Nephron (organoid): ENCODE results near the gene CERS1.

Experiments used
- H3K27ac Mint-ChIP-seq, 3 experiments: 2 replicates each; pipeline ENCODE4 v1.8.0; 2020; ENCODE audit warnings: mixed read lengths in 3 of 3, mild to moderate bottlenecking in 2 of 3, moderate library complexity in 1 of 3
- H3K27me3 Mint-ChIP-seq: 2 replicates; pipeline ENCODE4 v1.8.0; 2021; ENCODE audit warnings: low read depth, mild to moderate bottlenecking, moderate library complexity, mixed read lengths
- H3K36me3 Mint-ChIP-seq: 2 replicates; pipeline ENCODE4 v1.8.0; 2020; ENCODE audit warnings: low read depth, mixed read lengths
- H3K4me1 Mint-ChIP-seq: 2 replicates; pipeline ENCODE4 v1.8.0; 2020; ENCODE audit warnings: mixed read lengths
- H3K4me3 Mint-ChIP-seq, 3 experiments: 2 replicates each; pipeline ENCODE4 v1.8.0; 2020; ENCODE audit warnings: mild to moderate bottlenecking in 3 of 3, mixed read lengths in 3 of 3, moderate library complexity in 2 of 3
- H3K9me3 Mint-ChIP-seq: 2 replicates; pipeline ENCODE4 v1.8.0; 2020; ENCODE audit warnings: mixed read lengths
- CTCF ChIP-seq, 3 experiments: fragments of 200-600 bp; sonication (generic); IDR thresholded peaks; one replicate each; pipeline ENCODE4 v1.5.0; 2021; ENCODE audit warnings: antibody characterized with exemption in 3 of 3; ENCODE audit not compliant: unreplicated experiment in 3 of 3

CERS1 gene

GRCh38 chr19:18839465-18840287, 56.3 kb downstream of the CERS1 start:
- H3K4me3 Mint-ChIP-seq = no peak overlapping the region
- no peak for TF ChIP-seq CTCF (IDR thresholded peaks at IDR 0.05; ENCODE audit: unreplicated experiment in 3 of 3)
- no peaks in the 10 kb centered on the region for H3K9me3 Mint-ChIP-seq
- peaks cover 25% of the 10 kb centered on the region for H3K36me3 Mint-ChIP-seq
- no peak overlapping the region for H3K27ac Mint-ChIP-seq
- peaks cover 48% of the 10 kb centered on the region for H3K4me1 Mint-ChIP-seq
- H3K27me3 Mint-ChIP-seq = no peaks in the 10 kb centered on the region

DNA sequence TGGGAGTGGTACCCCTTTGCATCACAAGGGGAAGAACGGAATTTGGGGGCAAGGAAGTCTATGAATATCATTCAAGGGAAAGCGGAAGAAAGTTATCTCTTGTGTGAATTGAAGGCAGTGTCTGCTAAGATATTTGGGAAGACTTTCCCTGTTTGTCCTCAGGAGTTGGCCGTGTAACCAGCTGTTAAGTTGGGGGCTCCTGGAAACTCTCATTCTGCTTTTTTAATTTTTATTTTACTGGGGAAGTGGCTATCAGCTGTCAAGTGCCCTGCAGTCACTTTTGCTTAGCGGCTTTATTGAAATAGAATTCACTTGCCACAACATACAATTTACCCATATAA, 61.3 kb downstream of the CERS1 start:
- Mint-ChIP-seq H3K9me3 (no peaks in the 10 kb centered on the region), H3K27ac (peak overlapping the region in 1 of 3 experiments; percentile 4), H3K27me3 (no peaks in the 10 kb centered on the region), H3K4me1 (peaks cover 41% of the 10 kb centered on the region), H3K4me3 (peak overlapping the region; percentile 98 to 99 (median 99)), H3K36me3 (peaks cover 35% of the 10 kb centered on the region)
- TF ChIP-seq CTCF (IDR thresholded peaks at IDR 0.05; ENCODE audit: unreplicated experiment in 3 of 3) = no peak

GRCh38 chr19:18833849-18834643, 61.9 kb downstream of the CERS1 start:
- Mint-ChIP-seq H3K9me3 (no peaks in the 10 kb centered on the region), H3K27me3 (no peaks in the 10 kb centered on the region), H3K4me1 (peaks cover 41% of the 10 kb centered on the region), H3K27ac (peak overlapping the region in 2 of 3 experiments; percentile 4 to 36), H3K36me3 (peaks cover 35% of the 10 kb centered on the region), H3K4me3 (peak overlapping the region; percentile 98 to 99 (median 99))
- no peak for TF ChIP-seq CTCF (IDR thresholded peaks at IDR 0.05; ENCODE audit: unreplicated experiment in 3 of 3)

GRCh38 chr19:18833141-18833476, 62.8 kb downstream of the CERS1 start:
- H3K4me3 Mint-ChIP-seq = peak overlapping the region; percentile 98 to 99 (median 99)
- H3K27ac Mint-ChIP-seq = peak overlapping the region; percentile 18 to 91 (median 86)
- TF ChIP-seq CTCF (IDR thresholded peaks at IDR 0.05; ENCODE audit: unreplicated experiment in 3 of 3) = no peak

DNA sequence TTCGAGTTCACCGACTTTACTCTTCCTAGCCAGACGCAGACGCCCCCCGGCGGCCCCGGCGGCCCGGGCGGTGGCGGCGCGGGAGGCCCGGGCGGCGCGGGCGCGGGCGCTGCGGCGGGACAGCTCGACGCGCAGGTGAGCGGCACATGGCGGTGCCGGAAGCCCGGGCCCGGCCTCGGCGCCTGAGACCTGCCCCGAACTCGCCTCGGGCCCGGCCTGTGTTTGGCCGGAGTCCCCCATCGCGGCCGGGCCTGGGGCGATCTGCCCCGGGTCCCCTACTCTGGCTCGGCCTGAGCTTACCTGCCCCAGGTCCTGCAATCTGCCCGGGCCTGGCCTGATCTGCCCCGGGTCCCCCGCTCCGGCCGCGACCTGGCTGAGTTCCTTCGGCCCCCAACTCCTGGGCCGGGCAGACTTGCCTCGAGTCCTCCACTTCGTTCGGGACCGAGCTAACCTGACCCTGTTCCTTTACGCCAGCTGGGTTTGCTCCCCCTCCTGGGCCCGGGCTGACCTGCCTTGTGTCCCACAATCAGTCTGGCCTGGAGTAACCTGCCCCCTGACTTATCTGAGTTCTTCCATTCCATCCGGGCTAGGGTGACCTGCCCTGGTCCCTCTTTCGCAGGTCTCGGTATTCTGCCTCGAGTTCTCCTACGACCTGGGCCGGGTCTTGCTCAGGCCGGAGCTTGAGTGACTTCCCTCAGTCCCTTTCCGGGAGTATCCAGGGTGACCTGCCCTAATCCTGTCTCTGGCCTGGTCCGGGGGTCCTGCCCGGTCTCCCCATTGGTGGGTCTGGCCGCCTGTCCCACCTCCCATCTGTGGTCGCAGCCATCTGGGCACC, 63.4 kb downstream of the CERS1 start:
- no peak for TF ChIP-seq CTCF (IDR thresholded peaks at IDR 0.05; ENCODE audit: unreplicated experiment in 3 of 3)
- peak overlapping the region; percentile 98 to 99 (median 99) for H3K4me3 Mint-ChIP-seq
- peaks cover 28% of the 10 kb centered on the region for H3K36me3 Mint-ChIP-seq
- H3K27ac Mint-ChIP-seq = peak overlapping the region; percentile 18 to 91 (median 86)
- H3K4me1 Mint-ChIP-seq = peaks cover 31% of the 10 kb centered on the region
- H3K27me3 Mint-ChIP-seq = peaks cover 3% of the 10 kb centered on the region
- peaks cover 3% of the 10 kb centered on the region for H3K9me3 Mint-ChIP-seq

More at GRCh38 chr19:18833141-18833476, 62.8 kb downstream of the CERS1 start:
- Mint-ChIP-seq H3K9me3 (no peaks in the 10 kb centered on the region), H3K4me1 (peaks cover 36% of the 10 kb centered on the region), H3K27me3 (no peaks in the 10 kb centered on the region), H3K36me3 (peaks cover 32% of the 10 kb centered on the region)
